HG03103 (cell line): ENCODE measurements around the gene PLEKHA8.

Source experiments
- ATAC-seq: cut with Tn5 transposase; IDR thresholded peaks from one replicate; pipeline ENCODE4 v1.9.1; 2021; ENCODE audit warnings: low read depth; ENCODE audit not compliant: unreplicated experiment

PLEKHA8 gene

DNA sequence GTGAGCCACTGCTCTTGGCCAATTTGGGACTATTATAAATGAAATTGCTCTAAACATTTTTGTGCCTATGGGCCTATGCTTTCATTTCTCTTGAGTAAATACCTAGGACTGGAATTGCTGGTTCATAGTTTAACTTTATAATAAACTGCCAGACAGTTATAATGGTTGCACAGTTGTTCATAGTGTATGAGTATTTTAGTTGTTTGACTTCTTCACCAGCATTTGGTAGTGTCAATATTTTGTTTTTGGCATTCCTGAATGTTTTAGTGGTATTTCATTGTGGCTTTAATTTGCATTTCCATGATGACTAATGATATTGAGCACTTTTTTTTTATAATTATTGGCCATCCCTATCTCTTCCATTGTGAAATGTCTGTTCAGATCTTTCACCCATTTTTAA is 29.5 kb downstream of the PLEKHA8 start:
- ATAC-seq = no peak

DNA sequence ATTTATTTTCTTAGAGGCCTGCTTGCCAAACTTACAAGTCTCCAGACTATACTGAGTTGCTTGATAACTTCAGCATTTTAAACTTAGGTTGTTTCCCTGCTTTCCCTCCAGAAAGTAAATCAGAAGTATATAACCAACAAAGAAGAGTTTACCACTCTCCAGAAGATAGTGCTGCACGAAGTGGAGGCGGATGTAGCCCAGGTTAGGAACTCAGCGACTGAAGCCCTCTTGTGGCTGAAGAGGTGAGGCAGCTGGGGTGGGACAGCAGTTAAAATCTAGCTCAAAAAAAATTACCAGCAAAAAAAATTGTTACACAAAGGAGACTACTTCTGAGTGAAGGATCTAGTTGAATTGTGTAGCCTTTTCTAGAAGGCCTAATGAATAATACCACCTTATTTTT is 33.6 kb downstream of the PLEKHA8 start:
- peak; percentile 74 for ATAC-seq

DNA sequence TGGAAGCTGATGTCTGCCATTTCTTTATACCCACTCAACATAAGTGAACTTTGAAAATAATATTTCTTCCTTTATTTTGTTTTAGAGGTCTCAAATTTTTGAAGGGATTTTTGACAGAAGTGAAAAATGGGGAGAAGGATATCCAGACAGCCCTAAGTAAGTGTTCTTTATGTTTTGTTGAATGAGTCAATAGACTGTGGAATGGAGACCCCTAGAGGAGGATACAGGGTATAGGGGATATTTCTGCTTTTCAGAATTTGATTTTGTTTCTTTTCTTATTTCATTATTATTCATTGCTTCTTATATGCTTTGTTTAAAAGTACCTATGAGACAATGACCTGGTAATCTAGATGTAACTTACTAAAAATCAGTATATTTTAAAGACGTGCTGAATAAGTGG is 34.4 kb downstream of the PLEKHA8 start:
- no peak for ATAC-seq

DNA sequence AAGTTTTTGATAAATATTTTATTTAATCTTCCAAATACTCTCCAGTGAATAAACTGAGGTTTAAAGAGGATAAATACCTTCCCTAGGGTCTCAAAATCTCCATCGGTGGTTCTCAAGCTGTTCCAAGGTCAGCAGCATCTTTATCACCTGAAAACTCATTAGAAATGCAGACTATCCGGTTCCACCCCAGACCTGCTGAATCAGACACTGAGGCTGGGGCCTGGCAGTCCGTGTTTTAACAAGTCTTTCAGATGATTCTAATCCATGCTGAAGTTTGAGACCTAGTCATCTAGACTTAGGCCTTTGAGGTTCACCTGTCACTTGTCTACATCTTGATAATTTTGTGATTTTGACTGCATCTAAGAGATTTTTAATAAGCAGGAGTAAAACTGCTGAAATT is 37.5 kb downstream of the PLEKHA8 start:
- no peak for ATAC-seq

DNA sequence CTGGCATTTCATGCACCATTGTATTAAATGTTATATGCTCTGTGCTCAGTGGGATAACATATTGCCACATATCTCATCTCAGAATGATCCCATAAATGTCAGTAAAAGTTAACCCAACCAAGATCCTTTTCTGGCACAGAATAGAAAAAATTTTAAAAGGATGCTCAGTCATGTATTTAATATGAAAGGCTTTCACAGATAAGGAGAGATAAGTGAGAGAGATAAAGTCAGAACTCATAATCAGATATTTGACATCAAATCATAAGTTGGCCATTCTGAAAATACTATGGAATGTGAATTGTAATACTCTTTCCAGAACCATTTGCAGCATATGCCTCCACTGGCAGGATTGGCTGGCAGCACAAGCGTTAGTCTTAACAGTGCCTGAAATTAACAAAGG is 38.5 kb downstream of the PLEKHA8 start:
- ATAC-seq = no peak

DNA sequence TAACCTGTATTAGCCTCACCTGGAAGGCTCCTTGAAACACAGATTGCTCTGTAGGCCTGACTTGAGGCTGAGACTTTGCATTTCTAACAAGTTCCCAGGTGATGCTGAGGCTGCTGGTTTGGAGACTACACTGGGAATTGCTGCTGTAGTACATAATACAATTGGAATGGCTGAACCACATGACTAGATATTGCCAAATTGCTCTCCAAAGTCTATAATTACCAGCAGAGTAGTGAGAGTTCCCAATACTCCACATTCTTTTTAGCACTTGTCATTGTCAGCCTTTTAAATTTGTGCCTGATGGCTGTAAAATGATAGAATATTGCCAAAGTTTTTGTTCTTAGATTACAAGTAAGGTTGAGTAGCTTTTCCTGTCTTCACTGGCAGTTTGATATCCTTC is 39.9 kb downstream of the PLEKHA8 start:
- ATAC-seq = no peak

- ATAC-seq = no peak
Measured at GRCh38 chr7:30069096-30069867, 41.1 kb downstream of the PLEKHA8 start.

GRCh38 chr7:30070052-30070451 is 41.8 kb downstream of the PLEKHA8 start:
- ATAC-seq = no peak

- no peak for ATAC-seq
Measured at GRCh38 chr7:30072735-30073134, 44.5 kb downstream of the PLEKHA8 start.

GRCh38 chr7:30074422-30075030 is 46.3 kb downstream of the PLEKHA8 start:
- no peak for ATAC-seq

- ATAC-seq = no peak
Measured at GRCh38 chr7:30076411-30076810, 48.2 kb downstream of the PLEKHA8 start.

GRCh38 chr7:30078280-30078679 is 50.1 kb downstream of the PLEKHA8 start:
- ATAC-seq = no peak

- no peak for ATAC-seq
Measured at GRCh38 chr7:30079880-30080279, 51.7 kb downstream of the PLEKHA8 start.

DNA sequence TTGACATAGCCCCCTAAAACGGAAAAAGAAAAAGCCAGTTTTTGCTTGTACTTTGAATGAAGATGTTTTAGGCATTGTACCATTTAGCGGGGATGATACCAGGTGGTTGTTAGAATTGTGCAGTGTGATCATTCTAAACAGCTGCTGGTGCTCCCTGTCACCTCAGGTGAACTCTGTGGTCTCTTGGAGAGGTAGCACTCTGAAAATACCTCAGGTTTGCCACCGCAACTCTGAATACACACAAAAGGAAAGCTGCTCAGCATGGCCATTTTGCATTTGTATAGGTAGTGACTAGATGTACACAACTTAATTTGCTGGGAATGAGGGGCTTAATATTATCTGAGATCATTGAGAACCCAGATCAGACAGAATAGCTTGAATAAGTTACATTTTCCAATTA is 52.6 kb downstream of the PLEKHA8 start:
- ATAC-seq = no peak

- ATAC-seq = no peak
Measured at GRCh38 chr7:30082686-30083085, 54.5 kb downstream of the PLEKHA8 start.

- no peak for ATAC-seq
Measured at GRCh38 chr7:30083334-30083733, 55.1 kb downstream of the PLEKHA8 start.

DNA sequence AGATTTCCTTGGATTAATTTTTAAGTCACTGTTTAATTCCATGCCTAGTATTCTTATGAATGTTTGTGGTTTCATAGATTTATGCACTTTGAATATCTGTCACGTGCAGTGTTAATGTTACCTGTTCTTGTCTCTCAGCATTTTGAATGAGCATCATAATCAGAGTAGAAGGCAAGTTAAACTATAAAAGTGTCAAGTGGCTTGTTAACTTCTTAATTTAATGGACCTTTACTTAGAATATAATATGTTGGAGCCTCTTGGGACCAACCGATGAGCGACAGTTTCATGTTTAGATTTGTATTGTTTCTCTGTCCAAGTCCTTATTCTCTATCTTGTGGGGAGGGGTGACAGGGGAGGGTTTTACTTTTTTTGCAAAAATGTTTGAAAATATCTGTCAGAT is 56.0 kb downstream of the PLEKHA8 start:
- no peak for ATAC-seq

GRCh38 chr7:30086529-30086928 is 58.3 kb downstream of the PLEKHA8 start:
- ATAC-seq = no peak

DNA sequence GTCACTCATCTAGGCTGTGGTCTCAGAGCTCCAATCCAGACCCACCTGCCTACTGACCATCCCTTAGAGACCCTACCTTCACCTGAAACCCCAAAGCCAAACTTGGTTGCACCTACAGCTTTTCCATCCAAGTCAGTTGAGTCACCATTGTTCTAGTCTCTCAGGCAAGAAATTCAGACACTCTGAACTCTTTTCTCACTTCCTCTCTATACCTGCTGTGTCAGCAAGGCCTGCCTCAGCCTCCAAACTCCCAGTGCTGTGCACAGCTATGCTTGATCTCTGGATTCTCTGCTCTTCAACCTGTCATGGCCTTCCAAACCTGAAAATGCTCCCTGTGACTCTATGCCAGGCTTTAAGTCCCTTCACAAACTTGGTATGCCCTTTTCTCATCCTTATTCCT is 59.2 kb downstream of the PLEKHA8 start:
- no peak for ATAC-seq

- ATAC-seq = no peak
Measured at GRCh38 chr7:30088362-30088761, 60.1 kb downstream of the PLEKHA8 start.

GRCh38 chr7:30090111-30090510 is 61.9 kb downstream of the PLEKHA8 start:
- ATAC-seq = no peak

DNA sequence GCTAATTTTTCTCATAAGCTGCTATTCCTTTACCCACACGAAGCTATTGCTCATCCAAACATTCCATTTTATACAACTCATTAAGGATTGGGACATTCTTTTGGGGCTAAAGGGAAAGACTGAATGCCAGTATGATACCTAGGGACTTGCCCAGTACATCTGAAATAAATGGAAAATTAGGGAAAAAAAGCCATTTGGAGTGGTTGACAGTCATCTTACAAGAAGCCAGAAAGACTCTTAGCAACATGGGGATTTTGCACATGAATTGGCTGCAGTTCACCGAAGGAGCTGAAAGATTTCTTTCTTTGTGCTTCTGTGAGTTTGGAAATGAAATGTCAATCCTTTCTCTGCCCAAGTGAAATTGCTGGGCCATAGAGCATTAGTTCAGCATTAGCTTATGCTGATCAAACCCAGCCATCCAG is 63.3 kb downstream of the PLEKHA8 start:
- no peak for ATAC-seq
